Measurements from ENCODE around the gene LTBP2.

Gene LTBP2

GRCh38 chr14:74571901-74572725 lies 39.9 kb downstream of the LTBP2 start:
- peak; percentile 99 for DNase-seq (ENCODE audit: low read depth)

- DNase-seq (ENCODE audit: low read depth) = peak; percentile 63
Measured at GRCh38 chr14:74571441-74571841, 40.6 kb downstream of the LTBP2 start.

GRCh38 chr14:74570696-74571095 lies 41.3 kb downstream of the LTBP2 start:
- peak; percentile 16 for DNase-seq (ENCODE audit: low read depth)

DNA sequence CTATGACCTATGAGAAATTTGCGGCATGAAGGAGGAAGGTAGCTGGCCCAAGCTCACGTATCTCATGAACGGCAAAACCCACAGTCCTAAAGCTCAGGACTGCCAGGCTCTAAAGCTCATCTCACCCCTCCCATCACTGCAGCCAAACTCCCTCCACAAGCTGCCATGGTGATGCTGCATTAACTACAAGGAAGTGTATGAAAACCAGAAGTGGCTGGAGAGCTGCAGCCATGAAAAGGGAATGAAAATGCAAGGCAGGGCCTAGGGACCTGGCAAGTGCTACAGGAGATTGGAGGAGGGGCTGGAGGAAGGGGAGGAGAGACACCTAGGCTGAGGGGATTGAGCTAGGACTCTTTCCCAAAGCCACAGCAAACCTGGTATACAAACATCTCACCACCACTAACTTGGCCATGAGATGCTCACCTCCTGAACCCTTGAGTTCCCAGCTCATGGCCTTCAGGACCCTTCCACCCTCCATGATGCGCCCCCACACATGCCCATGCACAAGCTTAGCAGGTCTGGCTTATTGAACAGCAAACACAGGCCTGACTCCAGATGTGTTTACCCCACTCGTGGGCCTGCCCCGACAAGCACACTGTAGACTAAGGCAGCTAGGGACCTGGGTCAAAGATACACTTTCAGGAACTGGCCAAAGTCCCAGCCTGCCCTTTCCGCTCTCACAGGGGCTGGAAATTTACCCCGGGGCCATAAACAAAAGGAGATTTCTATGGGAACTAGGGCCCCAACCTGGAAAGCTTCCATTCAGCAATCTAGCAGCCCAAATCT lies 42.0 kb downstream of the LTBP2 start:
- DNase-seq (ENCODE audit: low read depth) = peak; percentile 54

GRCh38 chr14:74569387-74569786 lies 42.6 kb downstream of the LTBP2 start:
- DNase-seq (ENCODE audit: low read depth) = no peak

- DNase-seq (ENCODE audit: low read depth) = no peak
Measured at GRCh38 chr14:74568911-74569310, 43.1 kb downstream of the LTBP2 start.

GRCh38 chr14:74568380-74568649 lies 43.7 kb downstream of the LTBP2 start:
- no peak for DNase-seq (ENCODE audit: low read depth)

DNA sequence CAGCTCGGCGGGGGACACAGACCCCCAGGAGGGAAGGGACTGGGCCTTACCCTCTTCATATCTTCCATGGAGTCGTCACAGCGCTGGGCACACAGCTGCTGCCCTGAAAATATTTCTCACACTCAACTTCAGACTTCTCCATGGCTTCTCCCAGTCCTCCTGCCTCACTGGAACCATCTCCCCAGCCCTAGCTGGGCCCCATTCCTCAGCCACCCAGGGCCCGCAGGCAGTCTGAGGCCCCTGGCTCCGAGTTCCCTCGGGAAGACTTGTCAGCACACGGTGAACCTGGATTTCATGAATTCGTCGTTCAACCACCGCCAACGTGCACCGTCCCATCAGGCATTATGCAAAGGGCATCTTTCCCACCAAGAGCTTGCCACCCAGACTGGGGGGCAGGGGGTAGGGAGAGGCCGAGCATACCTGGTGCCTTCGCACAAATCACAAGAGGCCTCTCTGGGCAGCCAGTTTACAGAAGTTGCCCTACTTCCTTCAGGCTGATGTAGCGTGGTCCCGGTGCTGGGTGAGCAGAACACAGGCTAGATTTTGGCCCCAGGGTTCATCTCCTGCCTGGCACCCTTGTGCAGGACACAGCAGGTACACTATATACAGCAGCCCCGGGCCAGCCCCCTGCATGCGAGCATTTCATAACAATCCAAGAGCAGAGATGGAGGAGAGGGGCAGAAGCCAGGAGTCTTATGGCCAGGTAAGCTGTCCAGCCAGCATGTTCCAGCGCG lies 44.2 kb downstream of the LTBP2 start:
- no peak for DNase-seq (ENCODE audit: low read depth)

GRCh38 chr14:74567219-74567618 lies 44.8 kb downstream of the LTBP2 start:
- no peak for DNase-seq (ENCODE audit: low read depth)

- DNase-seq (ENCODE audit: low read depth) = peak; percentile 69
Measured at GRCh38 chr14:74566174-74567141, 45.6 kb downstream of the LTBP2 start.

DNA sequence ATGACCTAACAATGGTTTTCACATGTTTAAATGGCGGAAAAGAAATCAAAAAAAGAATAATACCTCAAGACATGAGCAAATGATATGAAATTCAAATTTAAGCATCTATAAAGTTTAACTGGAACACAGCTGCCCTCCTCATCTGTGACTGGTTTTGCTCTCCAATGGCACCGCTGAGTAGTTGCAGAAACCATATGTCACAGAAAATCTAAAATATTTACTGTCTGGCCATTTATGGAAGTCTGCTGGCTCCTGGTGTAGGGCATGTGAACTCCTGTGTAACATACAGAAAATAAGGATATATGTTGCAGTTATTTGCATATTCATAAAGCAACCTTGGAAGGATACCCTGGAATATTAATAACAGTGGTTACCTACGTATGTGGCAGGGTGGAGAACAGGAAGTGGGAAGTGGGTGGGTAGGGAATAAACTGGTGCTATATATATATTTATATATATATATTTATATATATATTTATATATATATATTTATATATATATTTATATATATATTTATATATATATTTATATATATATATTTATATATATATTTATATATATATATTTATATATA lies 48.4 kb downstream of the LTBP2 start:
- DNase-seq (ENCODE audit: low read depth) = no peak

DNA sequence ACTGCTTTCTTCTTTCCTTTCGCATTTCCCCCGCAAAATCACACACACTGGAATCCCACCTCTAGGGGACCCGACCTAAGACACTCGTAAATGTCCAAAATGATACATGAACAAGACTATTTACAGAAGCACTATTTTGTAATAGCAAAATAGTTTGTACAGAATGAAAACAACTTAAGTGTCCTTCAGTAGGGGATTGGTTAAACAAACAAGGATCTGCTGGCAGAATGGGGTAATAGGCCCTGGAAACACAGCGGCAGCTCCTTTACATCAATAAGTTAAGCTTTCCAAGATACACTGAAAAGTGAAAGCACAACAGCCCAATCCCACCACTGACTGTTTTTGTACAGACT lies 48.8 kb downstream of the LTBP2 start:
- DNase-seq (ENCODE audit: low read depth) = no peak

- no peak for DNase-seq (ENCODE audit: low read depth)
Measured at GRCh38 chr14:74562515-74563232, 49.4 kb downstream of the LTBP2 start.

DNA sequence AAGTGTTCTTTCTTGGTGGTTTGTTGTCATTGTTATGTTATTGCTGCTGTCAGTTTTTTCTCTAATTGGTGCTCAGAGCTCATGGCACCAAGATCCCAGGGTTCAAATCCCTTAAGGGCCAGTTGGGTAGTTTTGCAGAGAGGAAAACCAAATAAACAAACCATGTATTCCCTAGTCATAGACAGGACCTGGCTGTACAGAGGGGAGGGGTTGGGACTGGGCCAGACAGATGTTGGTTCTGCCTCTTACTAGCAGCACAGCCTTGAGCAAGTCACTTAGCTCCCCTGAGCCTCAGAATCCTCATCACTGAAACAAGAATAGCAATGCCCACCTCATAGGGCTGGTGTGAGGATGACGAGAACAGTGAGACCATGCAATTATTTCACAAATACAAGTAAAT lies 53.4 kb downstream of the LTBP2 start:
- DNase-seq (ENCODE audit: low read depth) = no peak

DNA sequence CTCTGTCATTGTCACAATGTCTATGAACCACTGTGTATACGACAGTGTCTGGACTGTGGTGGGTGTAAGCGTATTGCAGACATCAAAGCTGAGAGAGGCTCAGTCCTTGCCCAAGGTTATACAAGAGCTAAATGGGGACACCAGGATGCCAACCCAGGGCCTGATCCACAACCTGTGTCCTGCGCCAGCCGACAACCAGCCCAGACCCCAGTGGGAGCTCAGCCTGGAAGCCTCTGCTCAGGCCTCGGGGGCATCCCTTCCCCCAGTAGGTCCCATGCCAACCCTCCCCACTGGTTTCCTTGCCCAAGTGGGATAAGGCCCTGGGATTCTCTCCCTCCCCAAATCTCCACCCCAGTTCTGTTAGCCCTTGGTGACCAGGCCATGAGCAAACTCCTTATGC lies 54.3 kb downstream of the LTBP2 start:
- no peak for DNase-seq (ENCODE audit: low read depth)

GRCh38 chr14:74555476-74556050 lies 56.5 kb downstream of the LTBP2 start:
- DNase-seq (ENCODE audit: low read depth) = no peak

GRCh38 chr14:74554742-74555362 lies 57.2 kb downstream of the LTBP2 start:
- no peak for DNase-seq (ENCODE audit: low read depth)

- no peak for DNase-seq (ENCODE audit: low read depth)
Measured at GRCh38 chr14:74552623-74553022, 59.4 kb downstream of the LTBP2 start.

DNA sequence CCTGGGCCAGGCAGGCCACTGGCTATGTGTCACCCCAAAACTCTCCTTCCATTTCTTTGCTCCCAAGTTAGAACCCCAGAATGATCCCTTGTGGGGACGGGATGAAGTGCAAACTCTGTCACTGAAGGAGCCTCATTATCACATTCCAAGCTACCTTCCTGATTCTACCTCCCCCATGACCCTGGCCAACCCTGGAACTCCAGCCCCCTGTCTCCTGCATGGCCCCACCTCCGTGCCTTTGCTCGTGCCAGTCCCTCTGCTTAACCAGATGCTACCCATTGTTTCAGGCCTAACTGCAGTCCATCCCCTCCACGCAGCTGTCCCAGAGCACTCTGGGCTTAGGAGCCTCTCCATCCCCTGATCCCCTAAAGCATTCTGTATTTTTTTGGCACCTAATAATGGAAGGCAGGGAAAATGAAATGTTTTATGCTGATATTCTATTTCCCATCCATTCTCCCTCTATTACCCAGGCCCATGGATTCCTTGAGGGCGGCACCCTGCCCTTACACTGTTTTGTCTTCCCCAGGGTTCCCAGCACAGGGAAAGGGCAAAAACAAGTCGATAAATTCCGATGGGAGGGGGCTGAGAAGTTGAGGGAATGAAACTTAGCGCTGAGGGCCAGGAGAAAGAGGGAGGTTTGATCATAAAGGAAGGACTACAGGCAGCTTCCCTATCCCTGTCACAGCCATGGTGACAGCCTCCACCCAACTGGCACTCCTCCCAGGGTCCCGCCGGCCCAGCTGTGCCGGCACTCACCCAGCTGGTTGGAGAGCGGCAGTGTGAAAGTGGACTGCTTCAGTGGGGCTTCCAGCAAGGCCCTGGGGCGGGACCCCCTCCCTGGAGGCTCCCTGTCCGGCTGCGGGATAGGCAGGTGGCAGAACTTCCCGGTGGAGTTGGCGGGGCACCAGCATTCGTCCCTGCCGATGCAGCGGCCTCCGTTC lies 60.3 kb downstream of the LTBP2 start:
- no peak for DNase-seq (ENCODE audit: low read depth)
